PC-9 (cell line): ENCODE data around the gene DUSP7.

ENCODE experiments used
- EZH2 ChIP-seq: fragments of 200-600 bp; sonication (generic); IDR thresholded peaks from 2 replicates; pipeline ENCODE4 v1.8.0; 2017; ENCODE audit warnings: antibody characterized with exemption, low read depth
- TF ChIP-seq, protein P1 (sequence below): fragments of 200-600 bp; sonication (generic); conservative IDR thresholded peaks from 2 replicates; pipeline ENCODE4 v1.6.1; 2017; ENCODE audit warnings: mixed run types, antibody characterized with exemption, mild to moderate bottlenecking, moderate library complexity

DNA sequence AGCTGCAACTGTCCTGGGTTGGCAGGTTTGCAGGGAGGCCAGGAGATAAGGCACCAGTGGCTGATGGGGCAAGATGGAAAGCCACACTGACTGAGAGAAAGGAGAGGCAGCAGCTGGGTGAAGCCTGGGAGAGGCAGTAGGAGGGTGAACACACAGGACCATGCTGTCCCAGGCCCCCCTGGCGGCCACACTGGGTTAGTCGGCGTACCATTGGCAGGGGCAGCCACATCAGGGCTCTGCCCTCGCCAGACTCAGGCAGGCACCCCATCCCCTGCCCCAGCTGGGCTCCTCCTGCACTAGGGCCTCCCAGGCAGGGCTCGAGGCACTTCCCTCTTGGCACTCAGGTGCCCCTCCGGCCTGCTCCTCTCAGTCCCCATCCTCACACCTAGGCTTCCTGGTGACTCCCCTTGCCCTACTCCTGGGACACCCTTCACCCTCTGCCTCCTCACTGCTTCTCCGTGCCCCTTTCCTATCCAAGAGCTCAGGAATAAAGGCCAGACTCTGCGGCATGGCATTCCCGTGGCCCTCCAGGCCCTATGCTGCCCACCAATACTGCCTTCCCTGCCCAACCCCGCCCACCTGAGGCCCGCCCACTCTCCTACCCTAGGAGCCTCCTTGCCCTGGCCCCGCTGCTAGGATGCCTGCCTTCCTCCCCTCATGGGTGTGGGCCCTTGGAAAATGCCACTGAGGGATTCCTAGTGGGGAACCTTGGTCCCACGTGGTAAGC, 28.7 kb upstream of the DUSP7 start:
- TF ChIP-seq, protein P1, sequence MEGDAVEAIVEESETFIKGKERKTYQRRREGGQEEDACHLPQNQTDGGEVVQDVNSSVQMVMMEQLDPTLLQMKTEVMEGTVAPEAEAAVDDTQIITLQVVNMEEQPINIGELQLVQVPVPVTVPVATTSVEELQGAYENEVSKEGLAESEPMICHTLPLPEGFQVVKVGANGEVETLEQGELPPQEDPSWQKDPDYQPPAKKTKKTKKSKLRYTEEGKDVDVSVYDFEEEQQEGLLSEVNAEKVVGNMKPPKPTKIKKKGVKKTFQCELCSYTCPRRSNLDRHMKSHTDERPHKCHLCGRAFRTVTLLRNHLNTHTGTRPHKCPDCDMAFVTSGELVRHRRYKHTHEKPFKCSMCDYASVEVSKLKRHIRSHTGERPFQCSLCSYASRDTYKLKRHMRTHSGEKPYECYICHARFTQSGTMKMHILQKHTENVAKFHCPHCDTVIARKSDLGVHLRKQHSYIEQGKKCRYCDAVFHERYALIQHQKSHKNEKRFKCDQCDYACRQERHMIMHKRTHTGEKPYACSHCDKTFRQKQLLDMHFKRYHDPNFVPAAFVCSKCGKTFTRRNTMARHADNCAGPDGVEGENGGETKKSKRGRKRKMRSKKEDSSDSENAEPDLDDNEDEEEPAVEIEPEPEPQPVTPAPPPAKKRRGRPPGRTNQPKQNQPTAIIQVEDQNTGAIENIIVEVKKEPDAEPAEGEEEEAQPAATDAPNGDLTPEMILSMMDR, result no peak
- no peak for TF ChIP-seq EZH2
